NT2/D1 (cell line): ENCODE data around the gene MON2.
A peak's percentile ranks its signal among the peaks of the same experiment; 100 is the strongest.

Source experiments
- SUZ12 ChIP-seq: IDR thresholded peaks from 2 replicates; pipeline ENCODE4 v1.6.1; 2011; ENCODE audit not compliant: insufficient read length, insufficient read depth; ENCODE audit errors: extremely low read depth
- YY1 ChIP-seq: IDR thresholded peaks from 2 replicates; pipeline ENCODE4 v1.6.1; 2011; ENCODE audit not compliant: insufficient read length, insufficient read depth
- ZNF274 ChIP-seq: IDR thresholded peaks from 2 replicates; pipeline ENCODE4 v1.6.1; 2011; ENCODE audit warnings: mild to moderate bottlenecking, low read depth, low read length

GRCh38 chr12:62602255-62603060 is 135.8 kb downstream of the MON2 start:
- TF ChIP-seq SUZ12 (no peak), ZNF274 (no peak), YY1 (peak; percentile 90)
